IPS-18a (cell line): ENCODE data around the gene TRMT11.

Source experiments
- H3K27ac ChIP-seq: one replicate; pipeline ENCODE4 v1.5.1; 2013; ENCODE audit warnings: low read length
- H3K27me3 ChIP-seq: one replicate; pipeline ENCODE4 v1.6.1; 2013; ENCODE audit warnings: mild to moderate bottlenecking, low read length; ENCODE audit not compliant: control insufficient read depth, insufficient read depth
- H3K36me3 ChIP-seq: one replicate; pipeline ENCODE4 v1.6.1; 2013; ENCODE audit warnings: low read depth, low read length; ENCODE audit not compliant: control insufficient read depth
- H3K4me1 ChIP-seq: one replicate; pipeline ENCODE4 v1.6.1; 2013; ENCODE audit warnings: low read depth, low read length; ENCODE audit not compliant: control insufficient read depth
- H3K4me3 ChIP-seq: one replicate; pipeline ENCODE4 v1.5.1; 2013; ENCODE audit warnings: low read length
- H3K9ac ChIP-seq: one replicate; pipeline ENCODE4 v1.6.1; 2013; ENCODE audit warnings: mild to moderate bottlenecking, low read length, moderate library complexity
- H3K9me3 ChIP-seq: one replicate; pipeline ENCODE4 v1.6.1; 2013; ENCODE audit warnings: low read depth, low read length; ENCODE audit not compliant: control insufficient read depth

TRMT11 gene

DNA sequence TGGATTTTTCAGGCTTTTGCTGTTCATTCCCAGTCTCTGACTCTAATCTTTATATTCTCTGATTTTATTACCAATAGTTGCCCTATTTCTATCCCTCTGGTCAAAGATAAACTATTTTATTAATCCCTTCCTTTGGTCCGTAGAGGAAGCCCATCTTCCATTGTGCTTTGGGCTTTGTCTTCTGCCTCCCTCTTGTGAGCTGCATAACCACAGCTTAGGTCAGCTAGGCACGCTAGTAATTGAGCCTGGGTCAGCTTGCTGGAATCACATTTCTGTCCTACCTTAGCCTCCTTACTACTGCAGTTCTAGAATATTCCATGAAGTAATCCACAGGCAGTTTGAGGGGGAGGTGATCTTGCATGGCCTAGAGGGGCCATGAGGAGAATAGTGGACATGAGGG lies 49.4 kb downstream of the TRMT11 start:
- H3K4me3 ChIP-seq, result no peak overlapping the region
- H3K36me3 ChIP-seq, result peaks cover 49% of the 10 kb centered on the region
- no peaks in the 10 kb centered on the region for H3K27me3 ChIP-seq
- no peak overlapping the region for H3K9ac ChIP-seq
- H3K9me3 ChIP-seq, result no peaks in the 10 kb centered on the region
- no peaks in the 10 kb centered on the region for H3K4me1 ChIP-seq
- H3K27ac ChIP-seq, result no peak overlapping the region

DNA sequence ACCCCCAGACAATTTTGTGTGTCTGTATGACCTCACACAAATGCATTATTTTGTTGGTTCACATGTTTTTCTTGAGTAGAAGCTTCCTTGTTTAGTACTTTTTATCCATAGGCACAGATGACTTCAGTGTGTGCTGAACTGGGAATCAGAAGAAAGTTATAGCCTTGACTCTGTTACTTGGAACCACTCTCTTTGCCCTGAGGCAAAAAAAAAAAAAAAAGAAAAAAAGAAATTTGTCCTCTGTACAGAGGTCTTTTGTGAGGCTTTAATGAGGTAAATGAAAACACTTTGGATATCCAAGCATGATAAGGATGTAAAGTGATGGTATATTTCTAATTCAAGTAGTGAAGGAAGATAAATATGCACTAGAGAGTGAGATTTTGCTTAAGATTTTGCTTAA lies 51.9 kb downstream of the TRMT11 start:
- H3K27me3 ChIP-seq, result no peaks in the 10 kb centered on the region
- H3K9ac ChIP-seq, result no peak overlapping the region
- H3K4me3 ChIP-seq, result no peak overlapping the region
- H3K4me1 ChIP-seq, result no peaks in the 10 kb centered on the region
- no peaks in the 10 kb centered on the region for H3K9me3 ChIP-seq
- H3K27ac ChIP-seq, result no peak overlapping the region
- H3K36me3 ChIP-seq, result peaks cover 59% of the 10 kb centered on the region

DNA sequence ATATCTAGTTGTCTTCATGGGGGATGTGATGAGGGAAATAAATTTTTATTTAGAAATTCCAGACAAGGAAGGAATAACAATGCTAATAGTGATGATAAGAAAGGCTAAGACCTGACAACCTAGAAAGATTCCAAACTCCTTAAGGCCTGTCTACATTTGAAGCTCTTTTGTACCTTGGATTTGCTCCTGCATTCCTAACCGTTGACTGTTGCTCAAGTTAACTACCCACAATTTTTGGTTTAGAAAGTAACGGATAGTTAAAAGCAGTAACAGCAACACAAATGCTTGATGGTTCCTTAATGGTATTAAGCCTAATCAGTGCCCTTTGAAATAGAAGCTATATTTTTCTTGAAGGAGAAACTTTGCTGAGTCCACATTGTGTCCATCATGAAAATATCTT lies 52.9 kb downstream of the TRMT11 start:
- no peak overlapping the region for H3K27ac ChIP-seq
- no peaks in the 10 kb centered on the region for H3K9me3 ChIP-seq
- no peaks in the 10 kb centered on the region for H3K27me3 ChIP-seq
- H3K9ac ChIP-seq, result no peak overlapping the region
- peaks cover 59% of the 10 kb centered on the region for H3K36me3 ChIP-seq
- no peak overlapping the region for H3K4me3 ChIP-seq
- no peaks in the 10 kb centered on the region for H3K4me1 ChIP-seq

DNA sequence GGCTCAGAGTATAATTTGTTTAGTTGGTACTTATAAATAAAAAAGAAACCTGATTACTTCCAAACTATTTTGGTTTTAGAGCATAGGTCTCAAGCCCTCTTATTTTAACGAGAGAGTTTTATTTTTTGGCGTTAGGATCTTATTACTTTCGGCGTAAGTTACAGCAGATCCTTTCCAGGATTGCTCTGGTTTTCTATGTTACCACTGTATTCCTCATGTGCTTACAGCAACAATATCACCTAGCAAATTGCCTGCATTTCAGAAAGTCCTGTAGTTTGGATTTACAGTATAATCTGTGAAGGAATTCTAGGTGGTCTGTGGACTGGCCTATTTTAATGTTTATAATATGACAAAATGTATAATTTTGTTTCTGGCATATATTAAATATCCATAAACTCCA lies 54.1 kb downstream of the TRMT11 start:
- Histone ChIP-seq H3K36me3 (peaks cover 49% of the 10 kb centered on the region), H3K9me3 (no peaks in the 10 kb centered on the region), H3K4me1 (no peaks in the 10 kb centered on the region), H3K9ac (no peak overlapping the region), H3K27me3 (no peaks in the 10 kb centered on the region), H3K4me3 (no peak overlapping the region), H3K27ac (no peak overlapping the region)

DNA sequence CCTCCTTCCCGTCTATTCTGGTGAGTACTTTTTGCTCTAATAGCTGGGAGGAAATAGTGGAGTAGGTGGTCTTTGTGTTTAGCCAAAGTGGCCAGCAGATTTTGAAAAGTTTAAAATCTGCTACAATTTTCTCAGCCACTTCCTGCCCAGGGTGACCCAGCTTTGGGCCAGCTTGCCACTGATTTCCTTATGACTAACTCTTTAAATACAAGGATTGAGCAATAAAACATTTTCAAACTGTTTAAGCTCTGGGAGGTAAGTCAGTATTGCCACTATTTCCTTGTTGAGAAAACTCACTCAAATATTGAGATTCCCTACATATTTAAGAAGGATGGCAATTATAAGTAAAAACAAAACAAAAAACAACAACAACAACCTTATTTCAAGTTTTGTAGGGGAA lies 54.5 kb downstream of the TRMT11 start:
- H3K27ac ChIP-seq, result no peak overlapping the region
- no peak overlapping the region for H3K4me3 ChIP-seq
- no peaks in the 10 kb centered on the region for H3K4me1 ChIP-seq
- H3K9me3 ChIP-seq, result no peaks in the 10 kb centered on the region
- no peaks in the 10 kb centered on the region for H3K27me3 ChIP-seq
- H3K9ac ChIP-seq, result no peak overlapping the region
- peaks cover 48% of the 10 kb centered on the region for H3K36me3 ChIP-seq

DNA sequence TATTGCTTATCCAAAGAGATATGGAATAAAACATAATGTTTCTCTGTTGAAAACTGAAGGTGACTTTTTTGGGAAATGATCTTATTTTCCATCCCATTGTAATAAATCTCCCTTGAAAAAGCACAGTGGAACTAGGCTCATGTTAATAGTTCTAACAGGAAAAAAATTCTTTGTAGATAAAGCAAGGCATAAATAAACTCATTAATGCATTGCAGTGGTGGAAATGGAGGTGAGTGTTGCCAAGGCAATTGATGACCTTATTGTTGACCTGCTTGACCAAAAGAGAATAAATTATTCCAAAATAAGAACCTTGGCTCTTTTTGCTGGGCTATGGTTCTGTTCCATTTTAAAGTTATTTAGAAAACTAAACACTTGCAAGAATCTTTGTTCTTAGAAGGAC lies 55.2 kb downstream of the TRMT11 start:
- H3K27me3 ChIP-seq, result no peaks in the 10 kb centered on the region
- no peaks in the 10 kb centered on the region for H3K9me3 ChIP-seq
- H3K4me3 ChIP-seq, result no peak overlapping the region
- no peaks in the 10 kb centered on the region for H3K4me1 ChIP-seq
- H3K27ac ChIP-seq, result no peak overlapping the region
- no peak overlapping the region for H3K9ac ChIP-seq
- peaks cover 49% of the 10 kb centered on the region for H3K36me3 ChIP-seq

DNA sequence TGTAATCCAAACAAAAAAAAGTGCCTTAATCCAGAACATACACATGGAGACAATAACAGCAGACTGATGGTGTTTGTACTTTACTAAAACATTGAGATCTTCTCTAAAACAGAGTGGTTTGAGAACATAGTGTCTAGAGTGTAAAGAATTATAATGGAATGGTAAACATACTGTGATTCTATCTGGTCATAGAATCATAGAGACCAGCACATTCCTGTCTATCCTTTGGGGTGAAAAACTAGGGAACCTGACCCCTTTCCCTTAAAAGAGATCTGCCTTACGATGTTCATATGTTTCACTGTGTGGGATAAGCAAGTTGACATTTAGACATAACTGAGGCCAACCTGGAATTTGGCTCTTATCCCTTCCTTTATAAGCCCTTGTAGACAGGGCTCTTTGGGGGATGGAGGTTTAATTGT lies 55.7 kb downstream of the TRMT11 start:
- Histone ChIP-seq H3K4me3 (no peak overlapping the region), H3K27me3 (no peaks in the 10 kb centered on the region), H3K4me1 (no peaks in the 10 kb centered on the region), H3K27ac (no peak overlapping the region), H3K36me3 (peaks cover 50% of the 10 kb centered on the region), H3K9me3 (no peaks in the 10 kb centered on the region), H3K9ac (no peak overlapping the region)

DNA sequence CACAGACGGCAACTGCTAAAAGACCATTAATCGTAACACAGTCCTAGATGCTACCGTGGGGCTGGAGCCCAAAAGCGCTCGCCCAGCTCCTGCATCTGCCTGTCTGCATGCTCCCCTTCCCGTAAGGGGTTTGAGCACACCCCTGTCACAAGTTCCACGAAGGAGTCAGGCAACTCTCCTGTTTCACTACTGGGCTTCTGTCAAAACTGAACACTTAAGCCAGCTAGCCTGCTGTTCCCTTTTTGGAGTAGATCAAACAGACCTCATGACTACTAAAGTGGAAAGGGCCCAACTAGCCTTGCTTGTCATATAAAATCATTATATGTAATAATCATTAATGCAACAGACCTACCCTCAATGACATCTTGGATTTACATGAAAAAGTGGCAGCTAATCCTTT lies 61.3 kb downstream of the TRMT11 start:
- no peaks in the 10 kb centered on the region for H3K9me3 ChIP-seq
- H3K4me1 ChIP-seq, result no peaks in the 10 kb centered on the region
- H3K9ac ChIP-seq, result no peak overlapping the region
- H3K36me3 ChIP-seq, result peaks cover 5% of the 10 kb centered on the region
- no peaks in the 10 kb centered on the region for H3K27me3 ChIP-seq
- no peak overlapping the region for H3K27ac ChIP-seq
- H3K4me3 ChIP-seq, result no peak overlapping the region

DNA sequence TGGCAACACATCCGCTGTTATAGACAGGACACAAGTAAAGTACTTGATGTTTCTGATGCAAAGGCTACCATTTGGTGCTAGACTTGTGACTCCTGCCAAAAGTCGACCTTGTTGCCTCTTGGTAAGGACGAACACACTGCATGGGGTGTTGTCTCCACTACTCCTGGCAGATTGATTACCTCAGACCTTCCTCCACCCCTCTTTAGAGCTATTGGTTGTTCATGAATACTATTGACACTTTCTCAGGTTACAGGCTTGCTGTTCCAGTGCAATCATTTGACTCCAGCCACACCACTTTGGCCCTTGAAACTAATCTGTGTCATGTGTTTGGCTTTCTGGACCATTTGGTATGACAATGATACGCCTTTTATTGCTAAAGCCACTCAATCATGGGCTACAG lies 62.3 kb downstream of the TRMT11 start:
- H3K9me3 ChIP-seq, result no peaks in the 10 kb centered on the region
- H3K4me3 ChIP-seq, result no peak overlapping the region
- H3K9ac ChIP-seq, result no peak overlapping the region
- H3K27ac ChIP-seq, result no peak overlapping the region
- no peaks in the 10 kb centered on the region for H3K4me1 ChIP-seq
- peaks cover 8% of the 10 kb centered on the region for H3K36me3 ChIP-seq
- no peaks in the 10 kb centered on the region for H3K27me3 ChIP-seq

DNA sequence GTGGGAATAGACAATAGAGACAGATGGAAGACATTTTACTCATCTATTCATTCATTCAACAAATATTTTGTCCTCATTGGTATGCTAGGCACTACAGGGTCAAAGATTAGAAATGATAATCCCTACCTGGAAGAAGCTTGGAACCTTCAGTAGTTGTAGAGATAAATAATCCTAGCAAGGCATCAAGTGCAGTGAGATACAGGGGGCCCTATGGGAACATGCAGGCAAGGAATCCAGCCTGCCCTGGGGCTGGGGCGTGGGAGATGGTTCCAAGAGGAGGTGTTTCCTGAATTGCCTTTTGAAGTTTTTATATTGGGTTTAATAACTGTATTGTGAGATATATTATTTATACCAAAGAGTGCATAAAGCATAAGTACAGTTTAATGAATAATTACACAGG lies 64.5 kb downstream of the TRMT11 start:
- Histone ChIP-seq H3K27me3 (no peaks in the 10 kb centered on the region), H3K9ac (no peak overlapping the region), H3K27ac (no peak overlapping the region), H3K36me3 (peaks cover 8% of the 10 kb centered on the region), H3K4me1 (no peaks in the 10 kb centered on the region), H3K9me3 (no peaks in the 10 kb centered on the region), H3K4me3 (no peak overlapping the region)

DNA sequence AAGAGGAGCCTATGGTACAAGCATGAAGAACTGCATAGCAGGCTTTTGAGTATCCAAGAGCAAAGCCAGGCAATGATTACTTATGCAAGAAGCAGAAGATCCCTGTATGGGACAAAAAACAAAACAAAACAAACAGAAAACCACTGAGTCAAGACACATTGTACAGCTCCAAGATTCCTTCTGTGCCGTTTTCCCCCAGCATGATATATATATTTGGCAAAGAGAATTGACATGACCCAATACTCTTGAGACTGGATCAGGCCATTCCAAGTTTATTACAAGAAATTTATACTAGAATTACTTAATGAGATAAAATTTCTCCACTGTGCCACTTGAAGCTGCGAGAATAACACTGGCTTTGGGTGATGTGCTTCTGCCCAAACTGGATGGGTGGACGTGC lies 65.5 kb downstream of the TRMT11 start:
- no peak overlapping the region for H3K4me3 ChIP-seq
- H3K9ac ChIP-seq, result no peak overlapping the region
- H3K27me3 ChIP-seq, result no peaks in the 10 kb centered on the region
- no peaks in the 10 kb centered on the region for H3K9me3 ChIP-seq
- H3K4me1 ChIP-seq, result no peaks in the 10 kb centered on the region
- H3K36me3 ChIP-seq, result peaks cover 4% of the 10 kb centered on the region
- no peak overlapping the region for H3K27ac ChIP-seq

DNA sequence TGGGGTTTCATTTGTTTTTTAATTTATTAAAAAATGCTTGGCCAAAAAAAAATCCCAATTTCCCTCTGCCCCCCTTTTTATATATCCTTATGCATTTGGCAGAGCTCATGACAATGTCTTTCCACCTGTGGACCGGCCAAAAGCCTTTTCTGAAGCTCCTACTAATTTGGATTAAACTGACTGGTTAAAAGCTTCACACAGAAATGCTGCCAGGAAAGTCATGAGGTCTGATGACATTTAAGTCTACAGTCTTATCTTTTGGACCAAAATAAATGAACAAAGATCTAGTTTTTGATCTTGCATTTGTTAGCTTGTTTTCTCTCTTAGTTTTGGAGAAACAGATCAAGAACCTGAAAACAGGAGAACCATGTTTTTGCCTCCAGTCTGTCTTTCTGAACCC lies 66.1 kb downstream of the TRMT11 start:
- H3K27me3 ChIP-seq, result no peaks in the 10 kb centered on the region
- H3K9me3 ChIP-seq, result no peaks in the 10 kb centered on the region
- no peaks in the 10 kb centered on the region for H3K4me1 ChIP-seq
- H3K27ac ChIP-seq, result no peak overlapping the region
- no peak overlapping the region for H3K9ac ChIP-seq
- peaks cover 4% of the 10 kb centered on the region for H3K36me3 ChIP-seq
- H3K4me3 ChIP-seq, result no peak overlapping the region
